Measurements from ENCODE around the gene SLC16A2. TPM values are rescaled to one million over a fixed set of nuclear protein-coding genes. Genes with fewer than 3 reads are reported as not detected.

SLC16A2 gene
- polyA plus RNA-seq, 1 of the 3 experiments (the other 2 are of a cell fraction): 10.9 TPM

GRCh38 chrX:74445099-74445498, 23.8 kb downstream of the SLC16A2 start:
- Histone ChIP-seq H3K79me2 (ENCODE audit: insufficient read depth) (no peaks in the 10 kb centered on the region), H3K27me3 (ENCODE audit: insufficient read depth) (no peaks in the 10 kb centered on the region; the same call in 1 of the 2 replicates), H2AFZ (ENCODE audit: low read depth) (no peak overlapping the region), H3K4me1 (ENCODE audit: control insufficient read depth in 1 of 2, insufficient read depth in 2 of 2, low read depth in 1 of 2, low read length in 1 of 2) (peaks cover 0 to 5% of the 10 kb centered on the region in 2 experiments; a peak in 1 of 4 replicates), H3K36me3 (replicated peaks in 1 of 2; ENCODE audit: control insufficient read depth in 1 of 2, insufficient read depth in 2 of 2, low read length in 1 of 2) (no peaks in the 10 kb centered on the region), H4K20me1 (ENCODE audit: insufficient read depth) (no peaks in the 10 kb centered on the region), H3F3A (replicated peaks; ENCODE audit: insufficient read depth) (no peaks in the 10 kb centered on the region), H3K4me2 (no peak overlapping the region), H3K9ac (no peak overlapping the region), H3K9me2 (no peaks in the 10 kb centered on the region), H3K27ac (ENCODE audit: low read depth in 2 of 2, low read length in 1 of 2) (no peak overlapping the region), H3K4me3 (ENCODE audit: low read depth in 2 of 2, low read length in 1 of 2) (no peak overlapping the region), H3K9me3 (no peaks in the 10 kb centered on the region)
- no peak for TF ChIP-seq RXRA (IDR thresholded peaks at IDR 0.05; ENCODE audit: borderline replicate concordance, low read depth)
- peak; percentile 38 for TF ChIP-seq GATA2 (CRISPR knock-in tag; IDR thresholded peaks at IDR 0.05)
- ChIA-PET POLR2A (no interaction called here), CTCF (no interaction called here)
- WGBS (ENCODE audit: low lambda C conversion rate): 22% methylated on average over 6 of the region's 6 CpGs
- no peak for DNase-seq

GRCh38 chrX:74446876-74447275, 25.6 kb downstream of the SLC16A2 start:
- Histone ChIP-seq H3K36me3 (replicated peaks in 1 of 2; ENCODE audit: control insufficient read depth in 1 of 2, insufficient read depth in 2 of 2, low read length in 1 of 2) (no peaks in the 10 kb centered on the region), H3K79me2 (ENCODE audit: insufficient read depth) (no peaks in the 10 kb centered on the region), H3F3A (replicated peaks; ENCODE audit: insufficient read depth) (peaks cover 10% of the 10 kb centered on the region), H3K4me1 (ENCODE audit: control insufficient read depth in 1 of 2, insufficient read depth in 2 of 2, low read depth in 1 of 2, low read length in 1 of 2) (peaks cover 5% of the 10 kb centered on the region in 2 experiments; a peak in 2 of 4 replicates), H3K27me3 (ENCODE audit: insufficient read depth) (no peaks in the 10 kb centered on the region; the same call in 1 of the 2 replicates), H3K4me3 (ENCODE audit: low read depth in 2 of 2, low read length in 1 of 2) (no peak overlapping the region), H3K9me2 (no peaks in the 10 kb centered on the region), H3K27ac (ENCODE audit: low read depth in 2 of 2, low read length in 1 of 2) (no peak overlapping the region), H4K20me1 (ENCODE audit: insufficient read depth) (no peaks in the 10 kb centered on the region), H3K9ac (no peak overlapping the region), H3K9me3 (no peaks in the 10 kb centered on the region), H3K4me2 (no peak overlapping the region), H2AFZ (ENCODE audit: low read depth) (no peak overlapping the region)
- ChIA-PET POLR2A (no interaction called here), CTCF (no interaction called here)
- TF ChIP-seq NFIC (IDR thresholded peaks at IDR 0.05; ENCODE audit: borderline replicate concordance): no peak
- TF ChIP-seq POLR2AphosphoS5 (IDR thresholded peaks at IDR 0.05; ENCODE audit: low read depth, low read length): no peak
- no peak for TF ChIP-seq TAF1 (IDR thresholded peaks at IDR 0.05; ENCODE audit: borderline replicate concordance, low read depth, low read length)
- TF ChIP-seq CHD2 (IDR thresholded peaks at IDR 0.05; ENCODE audit: low read length, partially characterized antibody): no peak
- no peak for TF ChIP-seq SIN3A (IDR thresholded peaks at IDR 0.05; ENCODE audit: borderline replicate concordance, low read depth, low read length)
- no peak for TF ChIP-seq RCOR1 (IDR thresholded peaks at IDR 0.05; ENCODE audit: low read length)
- TF ChIP-seq EZH2phosphoT487 (IDR thresholded peaks at IDR 0.05; ENCODE audit: borderline replicate concordance, low read depth): no peak
- no peak for TF ChIP-seq MAX (IDR thresholded peaks at IDR 0.05; ENCODE audit: low read depth)
- TF ChIP-seq GATA2 (CRISPR knock-in tag; IDR thresholded peaks at IDR 0.05): no peak
- no peak for TF ChIP-seq RAD21 (IDR thresholded peaks at IDR 0.05; ENCODE audit: low read length)
- TF ChIP-seq NRF1 (IDR thresholded peaks at IDR 0.05; ENCODE audit: low read depth, low read length): no peak
- no peak for TF ChIP-seq FOSL2 (IDR thresholded peaks at IDR 0.05; ENCODE audit: borderline replicate concordance, low read depth)
- TF ChIP-seq MXI1 (IDR thresholded peaks at IDR 0.05; ENCODE audit: low read depth, low read length): no peak
- DNase-seq: no peak
- 63% methylated on average over 1 of the region's 1 CpG for WGBS (ENCODE audit: low lambda C conversion rate)
